GM19463 (cell line): Measurements from ENCODE around the gene LGI2.
"Not testable (repeated sequence)": the region's sequence is repeated elsewhere in the genome, so short reads cannot be mapped to it uniquely, and the experiment has no call there.

Experiments
- ATAC-seq: cut with Tn5 transposase; IDR thresholded peaks from one replicate; pipeline ENCODE4 v1.9.1; 2021; ENCODE audit warnings: mild to moderate bottlenecking, moderate library complexity; ENCODE audit not compliant: unreplicated experiment

The LGI2 gene

GRCh38 chr4:25030277-25031076 lies at the start of gene LGI2:
TSS of gene LGI2 (minus strand) at chr4:25030946. CDS start at chr4:25030693, 253 bp downstream.
- ATAC-seq, result no peak

- no peak for ATAC-seq
Observed at GRCh38 chr4:25078523-25078922, 47.8 kb upstream of the LGI2 start.

GRCh38 chr4:25076625-25077398 lies 46.1 kb upstream of the LGI2 start:
- no peak for ATAC-seq

GRCh38 chr4:25075851-25076250 lies 45.1 kb upstream of the LGI2 start:
- no peak for ATAC-seq

- no peak for ATAC-seq
Observed at GRCh38 chr4:25075129-25075528, 44.4 kb upstream of the LGI2 start.

- ATAC-seq, result no peak
Observed at GRCh38 chr4:25070545-25070944, 39.8 kb upstream of the LGI2 start.

- ATAC-seq, result no peak
Observed at GRCh38 chr4:25069014-25069413, 38.3 kb upstream of the LGI2 start.

GRCh38 chr4:25068386-25068785 lies 37.6 kb upstream of the LGI2 start:
- ATAC-seq, result no peak

GRCh38 chr4:25065932-25066590 lies 35.3 kb upstream of the LGI2 start:
- ATAC-seq, result no peak

GRCh38 chr4:25065431-25065858 lies 34.7 kb upstream of the LGI2 start:
- no peak for ATAC-seq

GRCh38 chr4:25064447-25064846 lies 33.7 kb upstream of the LGI2 start:
- ATAC-seq, result not testable (repeated sequence)

- ATAC-seq, result no peak
Observed at GRCh38 chr4:25063116-25063515, 32.4 kb upstream of the LGI2 start.

- no peak for ATAC-seq
Observed at GRCh38 chr4:25062098-25062497, 31.4 kb upstream of the LGI2 start.

- ATAC-seq, result no peak
Observed at GRCh38 chr4:25061602-25062001, 30.9 kb upstream of the LGI2 start.

- no peak for ATAC-seq
Observed at GRCh38 chr4:25060963-25061340, 30.2 kb upstream of the LGI2 start.

- ATAC-seq, result no peak
Observed at GRCh38 chr4:25060241-25060962, 29.7 kb upstream of the LGI2 start.

- ATAC-seq, result no peak
Observed at GRCh38 chr4:25059791-25060190, 29.0 kb upstream of the LGI2 start.

GRCh38 chr4:25058796-25059195 lies 28.1 kb upstream of the LGI2 start:
- ATAC-seq, result no peak

GRCh38 chr4:25057299-25057698 lies 26.6 kb upstream of the LGI2 start:
- no peak for ATAC-seq

GRCh38 chr4:25052037-25052436 lies 21.3 kb upstream of the LGI2 start:
- ATAC-seq, result not testable (repeated sequence)

- no peak for ATAC-seq
Observed at GRCh38 chr4:25051534-25051933, 20.8 kb upstream of the LGI2 start.
